IPS-11a (cell line): ENCODE measurements around the gene SH3RF3.

ENCODE experiments used
- H3K4me3 ChIP-seq: one replicate; pipeline ENCODE4 v1.5.1; 2013; ENCODE audit warnings: low read depth, low read length, control low read depth

Gene SH3RF3

GRCh38 chr2:109368798-109369197 lies 239.8 kb downstream of the SH3RF3 start:
- H3K4me3 ChIP-seq = no peak overlapping the region

DNA sequence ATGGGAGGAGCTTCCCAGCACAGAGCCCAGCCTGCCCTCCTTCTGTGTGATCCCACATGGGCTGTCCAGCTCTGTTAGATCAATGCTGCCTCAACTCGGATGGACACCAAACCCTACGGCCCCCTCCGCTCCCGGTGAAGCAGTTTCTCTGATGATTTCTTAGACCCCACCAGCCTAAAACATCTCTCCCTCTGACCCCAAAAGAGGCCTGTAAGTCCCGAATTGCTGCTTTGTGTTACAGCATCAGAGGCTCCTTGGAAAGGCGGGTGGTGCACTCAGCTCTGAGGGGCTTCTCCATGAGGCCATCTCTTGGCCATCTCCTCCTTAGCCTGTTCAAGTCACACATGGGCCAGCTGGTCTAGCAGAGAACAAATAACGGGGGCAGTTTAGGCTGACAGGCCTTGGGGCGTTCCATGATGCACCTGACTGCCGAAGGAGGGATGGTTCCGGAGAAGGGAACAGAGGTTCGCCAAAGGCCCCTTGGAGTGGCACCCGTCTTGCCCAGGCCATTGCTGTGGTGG lies 240.7 kb downstream of the SH3RF3 start:
- no peak overlapping the region for H3K4me3 ChIP-seq

GRCh38 chr2:109370399-109371035 lies 241.5 kb downstream of the SH3RF3 start:
- H3K4me3 ChIP-seq = no peak overlapping the region

DNA sequence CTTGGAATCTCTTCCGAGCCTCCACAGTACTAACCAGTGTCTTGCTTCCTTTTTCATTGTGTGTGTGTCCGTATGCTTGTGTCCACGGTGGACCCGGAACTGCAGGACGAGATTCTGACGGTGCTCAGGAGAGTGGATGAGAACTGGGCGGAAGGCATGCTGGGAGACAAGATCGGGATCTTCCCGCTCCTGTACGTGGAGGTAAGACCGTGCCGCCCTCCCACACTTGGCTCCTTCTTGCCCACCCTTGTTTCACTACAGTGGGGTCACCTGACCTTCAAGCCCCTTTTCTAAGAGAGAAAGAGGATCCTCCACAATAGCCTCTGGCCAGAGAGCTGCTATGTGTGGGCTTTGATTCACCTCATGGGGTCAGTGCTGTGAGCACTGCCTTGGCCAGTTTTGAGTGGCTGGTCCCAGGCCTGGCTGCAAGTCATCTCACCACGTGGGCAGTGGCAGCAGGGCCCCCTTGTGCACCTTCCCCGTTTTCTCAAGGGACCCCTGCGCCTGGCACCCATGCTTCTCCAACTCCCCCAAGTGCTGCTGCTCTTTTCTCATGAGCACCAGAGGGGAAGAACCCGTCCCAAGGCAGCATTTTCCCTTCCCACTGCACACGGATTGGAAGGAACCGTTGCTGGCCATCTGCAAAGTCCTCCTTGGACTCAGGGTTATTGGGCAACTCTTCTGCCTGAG lies 242.6 kb downstream of the SH3RF3 start:
- no peak overlapping the region for H3K4me3 ChIP-seq

- H3K4me3 ChIP-seq = no peak overlapping the region
Observed at GRCh38 chr2:109372171-109372568, 243.2 kb downstream of the SH3RF3 start.

DNA sequence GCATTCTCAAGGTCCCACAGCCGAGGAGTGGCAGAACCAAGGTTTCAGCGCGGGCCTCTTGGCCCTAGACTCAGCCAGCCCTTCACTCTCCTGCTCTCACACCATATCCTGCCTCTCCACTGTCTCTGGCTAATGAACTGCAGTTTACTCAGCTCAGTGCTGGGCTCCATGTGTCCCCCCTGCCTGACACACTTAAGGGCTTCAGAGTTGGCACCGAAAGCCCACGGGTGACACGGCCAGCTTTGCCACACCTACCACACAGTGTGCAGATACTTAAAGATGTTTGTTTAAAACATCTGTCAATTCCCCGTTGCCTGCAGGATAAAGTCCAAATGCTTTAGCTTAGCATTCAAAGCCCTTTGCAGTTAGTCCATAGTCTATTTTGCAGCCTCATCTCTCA lies 243.6 kb downstream of the SH3RF3 start:
- no peak overlapping the region for H3K4me3 ChIP-seq

- H3K4me3 ChIP-seq = no peak overlapping the region
Observed at GRCh38 chr2:109373791-109374547, 245.0 kb downstream of the SH3RF3 start.

- H3K4me3 ChIP-seq = no peak overlapping the region
Observed at GRCh38 chr2:109374548-109375130, 245.6 kb downstream of the SH3RF3 start.

- H3K4me3 ChIP-seq = no peak overlapping the region
Observed at GRCh38 chr2:109375131-109375561, 246.1 kb downstream of the SH3RF3 start.

DNA sequence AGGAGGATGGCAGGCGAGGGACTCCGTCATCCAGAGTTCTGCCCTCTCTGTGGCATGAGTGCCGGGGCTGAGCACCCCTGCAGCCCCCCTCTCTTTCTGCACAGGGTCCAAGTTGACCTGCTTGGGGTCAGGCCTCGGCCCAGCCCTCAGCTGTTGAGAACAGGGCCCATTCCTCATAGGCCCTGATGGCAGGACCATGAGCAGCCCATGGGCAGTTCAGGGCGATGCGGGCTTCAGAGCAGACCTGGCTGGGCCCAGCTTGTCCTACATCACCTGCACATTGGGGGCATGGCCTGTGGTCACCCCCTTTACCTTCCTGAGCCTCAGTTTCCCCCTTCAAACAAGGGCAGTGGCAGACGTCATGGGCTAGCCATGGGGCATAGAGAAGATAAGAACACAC lies 246.7 kb downstream of the SH3RF3 start:
- H3K4me3 ChIP-seq = no peak overlapping the region

DNA sequence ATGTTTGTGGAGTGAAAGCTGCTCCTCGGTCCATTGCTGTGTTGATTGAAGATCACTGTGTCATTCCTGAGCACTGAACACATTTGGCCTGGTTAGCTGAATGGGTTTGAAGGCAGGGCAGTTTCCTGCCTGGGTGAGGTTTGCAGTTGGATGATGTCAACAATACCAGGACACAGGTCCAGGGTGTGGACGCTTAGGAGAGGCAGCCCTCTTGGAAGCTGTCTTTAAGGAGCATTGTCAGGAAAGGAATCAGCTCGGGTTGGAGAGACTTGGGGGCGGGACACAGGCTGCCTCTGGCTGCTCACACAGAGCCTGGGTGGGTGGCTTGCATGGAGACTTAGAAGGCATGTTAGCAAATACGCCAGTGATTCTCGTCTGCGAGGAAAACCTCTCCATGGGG lies 247.1 kb downstream of the SH3RF3 start:
- no peak overlapping the region for H3K4me3 ChIP-seq

DNA sequence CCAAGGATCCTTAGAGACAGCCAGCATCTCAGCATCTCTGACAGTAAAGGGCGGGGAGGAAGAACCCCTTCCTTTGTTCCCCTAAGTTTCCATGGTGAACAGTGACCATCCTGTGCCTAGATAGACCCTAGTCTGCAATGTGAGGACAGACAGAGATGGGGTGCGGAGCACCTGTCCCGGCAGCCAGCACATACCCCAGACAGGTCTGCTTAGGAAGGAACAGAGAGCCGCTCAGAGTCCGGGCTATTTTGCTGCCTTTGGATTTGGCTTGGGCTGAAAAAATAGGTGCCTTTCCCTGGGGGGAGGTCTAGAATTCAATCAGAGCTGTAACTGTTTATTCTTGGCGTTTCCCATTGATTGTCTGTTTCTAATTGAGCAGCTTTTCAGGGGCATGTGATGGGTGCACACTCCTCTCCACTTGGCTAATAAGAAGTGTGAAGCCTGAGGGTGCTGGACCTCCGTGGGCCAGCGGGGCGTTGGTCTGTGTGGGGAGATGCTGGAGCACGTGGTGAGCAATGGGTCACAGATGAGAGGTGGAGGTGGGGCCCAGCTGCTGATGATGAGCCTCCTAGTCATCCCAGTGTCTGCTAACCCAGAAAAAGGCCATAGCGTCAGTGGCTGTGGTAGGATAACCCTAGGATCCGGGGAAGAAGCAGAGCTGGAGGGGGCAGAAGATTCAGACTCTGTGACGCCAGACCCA lies 247.9 kb downstream of the SH3RF3 start:
- H3K4me3 ChIP-seq = no peak overlapping the region

DNA sequence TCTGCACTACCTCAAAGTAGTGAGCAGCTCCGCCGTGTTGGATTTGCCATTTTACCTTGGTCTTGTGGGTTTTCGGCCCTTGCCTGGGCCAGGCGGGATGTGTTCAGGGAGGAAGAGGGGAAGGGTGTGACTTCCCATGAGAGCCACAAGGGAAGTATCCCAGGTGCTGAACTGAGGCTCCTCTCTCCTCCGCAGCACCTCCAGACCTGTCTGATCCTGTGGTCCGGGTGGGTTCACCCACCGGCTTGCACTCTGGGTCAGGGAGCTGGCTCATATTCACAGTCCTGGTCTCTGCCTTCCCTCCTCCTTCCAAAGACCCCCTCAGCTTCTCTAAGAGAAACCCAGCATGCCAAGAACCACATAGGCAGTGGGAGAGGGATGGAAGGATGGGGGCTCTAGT lies 249.0 kb downstream of the SH3RF3 start:
- H3K4me3 ChIP-seq = no peak overlapping the region

GRCh38 chr2:109378682-109379081 lies 249.7 kb downstream of the SH3RF3 start:
- no peak overlapping the region for H3K4me3 ChIP-seq

- H3K4me3 ChIP-seq = no peak overlapping the region
Observed at GRCh38 chr2:109379507-109379906, 250.5 kb downstream of the SH3RF3 start.

DNA sequence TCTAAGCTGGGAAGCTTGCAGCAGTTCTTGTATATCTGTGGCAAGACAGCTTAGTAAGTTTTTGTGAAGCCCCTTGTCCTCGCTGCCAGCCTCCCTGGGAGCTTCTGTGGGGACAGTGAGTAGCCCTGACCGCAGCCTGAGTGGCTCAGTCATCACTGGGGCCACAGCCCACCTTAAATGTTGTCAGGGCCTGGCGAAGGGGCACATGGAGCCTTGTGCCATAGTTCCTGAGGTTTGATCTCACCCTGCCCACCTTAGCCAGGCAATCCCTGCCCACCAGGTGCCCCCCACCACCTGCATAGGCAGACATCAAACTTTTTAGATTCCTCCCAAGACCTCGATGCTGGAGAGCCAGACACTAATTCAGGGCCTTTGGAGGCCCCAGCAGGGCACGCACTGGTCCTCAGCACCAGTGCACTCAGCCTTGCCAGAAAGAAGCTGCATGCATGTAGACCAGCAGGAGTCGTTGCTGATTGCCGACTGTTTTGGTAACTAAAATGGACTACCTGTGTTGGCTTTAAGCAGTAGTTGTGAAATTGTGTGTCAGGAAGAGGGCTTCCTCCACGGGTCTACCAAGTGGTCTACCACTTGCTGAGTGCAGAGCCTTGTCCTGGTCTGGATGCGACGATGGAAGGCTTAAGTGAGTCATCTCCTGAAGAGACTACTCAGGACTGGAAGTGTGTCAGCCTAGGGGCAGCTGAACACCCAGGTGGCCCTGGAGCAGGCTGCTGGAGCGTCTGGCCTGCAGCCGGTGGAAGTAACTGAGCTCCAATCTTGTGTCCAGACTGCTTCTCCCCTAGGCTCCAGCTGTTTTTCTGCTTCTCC lies 251.7 kb downstream of the SH3RF3 start:
- no peak overlapping the region for H3K4me3 ChIP-seq

- H3K4me3 ChIP-seq = no peak overlapping the region
Observed at GRCh38 chr2:109381327-109381820, 252.4 kb downstream of the SH3RF3 start.

- no peak overlapping the region for H3K4me3 ChIP-seq
Observed at GRCh38 chr2:109382226-109382895, 253.4 kb downstream of the SH3RF3 start.

DNA sequence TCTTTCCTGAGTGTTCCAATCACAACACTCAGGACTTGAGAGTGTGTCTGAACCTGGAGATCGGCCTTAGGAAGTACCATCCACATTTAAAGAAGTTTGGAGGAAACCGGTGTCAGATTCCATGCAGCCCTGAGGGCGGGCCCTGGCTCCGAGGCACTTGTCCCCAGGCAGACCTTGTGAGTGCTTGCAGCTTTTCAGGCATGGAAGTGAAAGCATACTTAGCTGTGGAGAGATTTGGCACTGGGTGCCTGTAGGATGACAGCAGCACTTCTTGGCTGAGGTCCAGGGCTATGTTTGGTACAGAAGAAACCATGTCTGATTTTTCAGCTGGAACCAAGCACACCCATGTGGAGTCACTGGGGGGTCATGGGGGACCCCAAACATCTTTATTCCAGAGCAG lies 253.9 kb downstream of the SH3RF3 start:
- H3K4me3 ChIP-seq = no peak overlapping the region
